HCT116 (cell line): ENCODE data around the gene CALHM3. TPM values are rescaled to one million over a fixed set of nuclear protein-coding genes. Genes with fewer than 3 reads are reported as not detected.
A peak's percentile ranks its signal among the peaks of the same experiment; 100 is the strongest.

Experiments
- ATAC-seq: fragments of 200-7000 bp; cut with Tn5 transposase; 2 replicates; pipeline ENCODE4 v1.9.1; 2020; ENCODE audit warnings: mild to moderate bottlenecking, moderate library complexity
- BruUV-seq: library from RNA; stranded (reverse); fragments of 400-500 nt; replicated peaks from 2 replicates; lab custom pipeline; 2021; lab: Mats Ljungman, UMichigan
- CTCF ChIA-PET: fragments of 300-600 bp; sonication (Branson Sonifier 250); formaldehyde crosslinking; loops from one replicate; lab custom pipeline; 2021; ENCODE audit warnings: antibody characterized with exemption; lab: Charles Lee
- POLR2A ChIA-PET: fragments of 300-600, 350-600 bp; sonication (Branson Sonifier 250); formaldehyde crosslinking; loops from one replicate; lab custom pipeline; 2021; ENCODE audit warnings: antibody characterized with exemption; lab: Charles Lee
- RAD21 ChIA-PET, 2 experiments: fragments of 300-600 bp; sonication (Branson Sonifier 250); formaldehyde crosslinking; loops; one replicate each; lab custom pipeline; 2023; ENCODE audit warnings: low total read pairs in 2 of 2; ENCODE audit not compliant: uncharacterized antibody in 2 of 2, unreplicated experiment in 2 of 2, low non-redundant PET in 1 of 2; lab: Charles Lee
- DNase-seq: peaks from one replicate; pipeline ENCODE4 v3.0.0-alpha.2; 2010; ENCODE audit warnings: low read depth, low spot score
- H2AFZ ChIP-seq: fragments of 200-600 bp; shearing (Covaris generic), sonication (generic); 2 replicates; pipeline ENCODE4 v1.6.1; 2017; ENCODE audit warnings: low read depth, mixed run types, mixed read lengths, antibody characterized with exemption, low read length; ENCODE audit not compliant: poor library complexity, severe bottlenecking
- H3K27ac ChIP-seq: 2 replicates; pipeline ENCODE4 v1.5.1; 2012; ENCODE audit warnings: low read depth, low read length
- H3K27me3 ChIP-seq: fragments of 200-600 bp; sonication (generic); 2 replicates; pipeline ENCODE4 v1.6.1; 2016; ENCODE audit warnings: mixed run types, low read length, mixed read lengths; ENCODE audit not compliant: insufficient read depth
- H3K36me3 ChIP-seq, 2 experiments: fragments of 200-500 bp in 1 of 2; fragments of 200-600 bp in 1 of 2; sonication (Bioruptor generic) in 1 of 2; sonication (generic) in 1 of 2; 2 replicates each; pipeline versions ENCODE4 v1.5.1 to v1.6.1; 2014 to 2016; ENCODE audit warnings: low read length in 2 of 2, inconsistent platforms in 1 of 2, mixed read lengths in 1 of 2, mixed run types in 1 of 2; ENCODE audit not compliant: insufficient read depth in 2 of 2, control insufficient read depth in 1 of 2
- H3K4me1 ChIP-seq, 2 experiments: fragments of 200-600 bp in 1 of 2; sonication (generic) in 1 of 2; 2 replicates each; pipeline versions ENCODE4 v1.5.1 to v1.6.1; 2012 to 2017; ENCODE audit warnings: low read length in 2 of 2, inconsistent platforms in 1 of 2, mild to moderate bottlenecking in 1 of 2, mixed read lengths in 1 of 2, mixed run types in 1 of 2, moderate library complexity in 1 of 2; ENCODE audit not compliant: insufficient read depth in 2 of 2, control insufficient read depth in 1 of 2
- H3K4me2 ChIP-seq: fragments of 200-600 bp; sonication (generic); 2 replicates; pipeline ENCODE4 v1.6.1; 2017; ENCODE audit warnings: mixed run types, low read length, mixed read lengths
- H3K4me3 ChIP-seq, 2 experiments: fragments of 200-600 bp in 1 of 2; sonication (generic) in 1 of 2; replicated peaks in 1 of 2; 2 replicates each; pipeline ENCODE4 v1.5.1; 2011 to 2016; ENCODE audit warnings: low read length in 2 of 2, control low read depth in 1 of 2, low read depth in 1 of 2, mild to moderate bottlenecking in 1 of 2, mixed read lengths in 1 of 2, mixed run types in 1 of 2
- H3K79me2 ChIP-seq: fragments of 200-600 bp; sonication (generic); 2 replicates; pipeline ENCODE4 v1.6.1; 2017; ENCODE audit warnings: mild to moderate bottlenecking, mixed run types, low read length, moderate library complexity, mixed read lengths; ENCODE audit not compliant: insufficient read depth
- H3K9ac ChIP-seq: fragments of 200-600 bp; sonication (generic); 2 replicates; pipeline ENCODE4 v1.6.1; 2016; ENCODE audit warnings: low read length, mixed read lengths
- H3K9me2 ChIP-seq: fragments of 200-600 bp; sonication (generic), shearing (Covaris generic); 2 replicates; pipeline ENCODE4 v1.6.1; 2017; ENCODE audit warnings: mixed run types, mild to moderate bottlenecking, moderate library complexity; ENCODE audit not compliant: insufficient read depth
- H3K9me3 ChIP-seq, 2 experiments: fragments of 200-500 bp in 1 of 2; fragments of 200-600 bp in 1 of 2; sonication (Bioruptor generic) in 1 of 2; sonication (generic) in 1 of 2; 2 replicates each; pipeline ENCODE4 v1.6.1; 2014 to 2017; ENCODE audit warnings: low read length in 2 of 2, mixed read lengths in 2 of 2, inconsistent platforms in 1 of 2, low read depth in 1 of 2, mild to moderate bottlenecking in 1 of 2, mixed run types in 1 of 2, moderate library complexity in 1 of 2; ENCODE audit not compliant: control insufficient read depth in 1 of 2, insufficient read depth in 1 of 2
- H4K20me1 ChIP-seq: fragments of 200-600 bp; sonication (generic), shearing (Covaris generic); 2 replicates; pipeline ENCODE4 v1.6.1; 2017; ENCODE audit warnings: mixed run types, mild to moderate bottlenecking, moderate library complexity; ENCODE audit not compliant: insufficient read depth
- CEBPB ChIP-seq: IDR thresholded peaks from 2 replicates; pipeline ENCODE4 v1.6.1; 2012; ENCODE audit warnings: low read depth
- EGR1 ChIP-seq: IDR thresholded peaks from 2 replicates; pipeline ENCODE4 v1.6.1; 2012; ENCODE audit warnings: low read depth
- ELF1 ChIP-seq: IDR thresholded peaks from 2 replicates; pipeline ENCODE4 v1.6.1; 2012; ENCODE audit warnings: low read depth, borderline replicate concordance
- EZH2 ChIP-seq: fragments of 200-600 bp; sonication (generic); IDR thresholded peaks from 2 replicates; pipeline ENCODE4 v1.6.1; 2017; ENCODE audit warnings: antibody characterized with exemption, mixed run types
- EZH2phosphoT487 ChIP-seq: fragments of 200-600 bp; IDR thresholded peaks from 2 replicates; pipeline ENCODE4 v1.6.1; 2018; ENCODE audit warnings: antibody characterized with exemption, borderline replicate concordance
- FOSL1 ChIP-seq: IDR thresholded peaks from 2 replicates; pipeline ENCODE4 v1.6.1; 2012; ENCODE audit warnings: low read depth
- JUND ChIP-seq: IDR thresholded peaks from 2 replicates; pipeline ENCODE4 v1.6.1; 2012
- POLR2AphosphoS5 ChIP-seq: IDR thresholded peaks from 2 replicates; pipeline ENCODE4 v1.6.1; 2011; ENCODE audit warnings: mild to moderate bottlenecking, low read depth, low read length, moderate library complexity
- RAD21 ChIP-seq: IDR thresholded peaks from 2 replicates; pipeline ENCODE4 v1.6.1; 2012; ENCODE audit warnings: low read depth, mild to moderate bottlenecking
- SIN3A ChIP-seq: IDR thresholded peaks from 2 replicates; pipeline ENCODE4 v1.6.1; 2012; ENCODE audit warnings: low read depth
- SP1 ChIP-seq: IDR thresholded peaks from 2 replicates; pipeline ENCODE4 v1.6.1; 2012; ENCODE audit warnings: low read depth
- SRF ChIP-seq: IDR thresholded peaks from 2 replicates; pipeline ENCODE4 v1.6.1; 2012; ENCODE audit warnings: low read depth
- TCF7L2 ChIP-seq: IDR thresholded peaks from 2 replicates; pipeline ENCODE4 v1.7.0; 2011; ENCODE audit warnings: borderline replicate concordance, inconsistent platforms; ENCODE audit not compliant: insufficient read depth, insufficient read length; ENCODE audit errors: extremely low read depth
- YY1 ChIP-seq: IDR thresholded peaks from 2 replicates; pipeline ENCODE4 v1.6.1; 2011; ENCODE audit warnings: low read length, low read depth, moderate library complexity, mild to moderate bottlenecking; ENCODE audit not compliant: insufficient replicate concordance; ENCODE audit errors: extremely low read depth
- ZFX ChIP-seq: fragments of 450-650 bp; IDR thresholded peaks from 2 replicates; pipeline ENCODE4 v1.6.1; 2017
- ZNF274 ChIP-seq: fragments of 200-500 bp; sonication (Bioruptor generic); IDR thresholded peaks from 2 replicates; pipeline ENCODE4 v1.6.1; 2014; ENCODE audit warnings: mild to moderate bottlenecking, low read depth, low read length, inconsistent platforms
- intact Hi-C: fragments of 100-400 bp; cut with micrococcal nuclease; formaldehyde crosslinking; loops from 2 replicates; pipeline ENCODE4 v1.10.0; 2022
- total RNA-seq: library from RNA; stranded (reverse); gene quantifications from one replicate; pipeline ENCODE4 v1.2.1, GENCODE V29; 2021; ENCODE audit not compliant: unreplicated experiment
- TF ChIP-seq, protein P1 (sequence below): IDR thresholded peaks from 2 replicates; pipeline ENCODE4 v1.6.1; 2012; ENCODE audit warnings: low read depth
- TF ChIP-seq, protein P2 (sequence below): IDR thresholded peaks from 2 replicates; pipeline ENCODE4 v1.6.1; 2012

The CALHM3 gene
- total RNA-seq, 1 experiment from 2014 or later = 0.49 TPM

DNA sequence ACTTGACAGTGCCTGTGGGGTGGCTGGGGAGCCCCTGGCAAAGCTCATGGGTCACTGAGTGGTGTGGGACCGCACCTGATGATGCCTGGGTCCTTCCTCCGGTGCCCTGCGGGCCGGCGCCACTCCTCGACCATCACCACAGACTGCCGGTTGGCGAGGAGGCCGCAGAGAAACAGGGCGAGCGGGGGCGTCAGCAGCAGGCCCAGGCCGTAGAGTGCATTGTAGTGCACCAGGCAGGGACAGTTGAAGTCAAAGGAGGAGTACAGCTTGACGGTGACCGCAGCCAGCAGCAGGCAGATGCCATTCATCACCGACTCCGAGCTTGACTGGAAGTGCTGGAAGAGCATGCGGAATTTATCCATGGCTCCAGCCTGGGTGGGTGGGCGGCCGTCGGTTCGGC is 369 bp downstream of the CALHM3 start:
- intact Hi-C loops = loop anchor here (5.0 kb wide), 1 partner anchor 386 kb away; no protein-coding TSS in a partner anchor
- Histone ChIP-seq H3K9me2 (no peaks in the 10 kb centered on the region), H3K79me2 (no peaks in the 10 kb centered on the region), H3K4me2 (peak overlapping the region; percentile 72), H3K36me3 (no peaks in the 10 kb centered on the region), H3K4me3 (no peak overlapping the region), H3K9me3 (no peaks in the 10 kb centered on the region), H3K9ac (peak overlapping the region; percentile 19), H3K27ac (no peak overlapping the region), H4K20me1 (no peaks in the 10 kb centered on the region), H2AFZ (no peak overlapping the region), H3K27me3 (no peaks in the 10 kb centered on the region), H3K4me1 (peaks cover 21 to 42% of the 10 kb centered on the region in 2 experiments)
- RAD21 ChIA-PET = no interaction called here
- DNase-seq (no peak), ATAC-seq (no peak)
- BruUV-seq = no TSS peak
- CTCF ChIA-PET = no interaction called here
- no peak for TF ChIP-seq JUND
- TF ChIP-seq YY1 = no peak
- TF ChIP-seq RAD21 = no peak
- TF ChIP-seq ZFX = no peak; the same call in 1 of the 2 replicates
- no peak for TF ChIP-seq SIN3A
- TF ChIP-seq EGR1 = no peak
- TF ChIP-seq EZH2 = no peak
- no peak for TF ChIP-seq ZNF274
- TF ChIP-seq SRF = no peak
- no peak for TF ChIP-seq POLR2AphosphoS5
- TF ChIP-seq, protein P1, sequence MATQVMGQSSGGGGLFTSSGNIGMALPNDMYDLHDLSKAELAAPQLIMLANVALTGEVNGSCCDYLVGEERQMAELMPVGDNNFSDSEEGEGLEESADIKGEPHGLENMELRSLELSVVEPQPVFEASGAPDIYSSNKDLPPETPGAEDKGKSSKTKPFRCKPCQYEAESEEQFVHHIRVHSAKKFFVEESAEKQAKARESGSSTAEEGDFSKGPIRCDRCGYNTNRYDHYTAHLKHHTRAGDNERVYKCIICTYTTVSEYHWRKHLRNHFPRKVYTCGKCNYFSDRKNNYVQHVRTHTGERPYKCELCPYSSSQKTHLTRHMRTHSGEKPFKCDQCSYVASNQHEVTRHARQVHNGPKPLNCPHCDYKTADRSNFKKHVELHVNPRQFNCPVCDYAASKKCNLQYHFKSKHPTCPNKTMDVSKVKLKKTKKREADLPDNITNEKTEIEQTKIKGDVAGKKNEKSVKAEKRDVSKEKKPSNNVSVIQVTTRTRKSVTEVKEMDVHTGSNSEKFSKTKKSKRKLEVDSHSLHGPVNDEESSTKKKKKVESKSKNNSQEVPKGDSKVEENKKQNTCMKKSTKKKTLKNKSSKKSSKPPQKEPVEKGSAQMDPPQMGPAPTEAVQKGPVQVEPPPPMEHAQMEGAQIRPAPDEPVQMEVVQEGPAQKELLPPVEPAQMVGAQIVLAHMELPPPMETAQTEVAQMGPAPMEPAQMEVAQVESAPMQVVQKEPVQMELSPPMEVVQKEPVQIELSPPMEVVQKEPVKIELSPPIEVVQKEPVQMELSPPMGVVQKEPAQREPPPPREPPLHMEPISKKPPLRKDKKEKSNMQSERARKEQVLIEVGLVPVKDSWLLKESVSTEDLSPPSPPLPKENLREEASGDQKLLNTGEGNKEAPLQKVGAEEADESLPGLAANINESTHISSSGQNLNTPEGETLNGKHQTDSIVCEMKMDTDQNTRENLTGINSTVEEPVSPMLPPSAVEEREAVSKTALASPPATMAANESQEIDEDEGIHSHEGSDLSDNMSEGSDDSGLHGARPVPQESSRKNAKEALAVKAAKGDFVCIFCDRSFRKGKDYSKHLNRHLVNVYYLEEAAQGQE = no peak
- TF ChIP-seq EZH2phosphoT487 = no peak
- TF ChIP-seq FOSL1 = no peak
- no peak for TF ChIP-seq CEBPB
- no peak for TF ChIP-seq TCF7L2
- TF ChIP-seq SP1 = no peak
- TF ChIP-seq ELF1 = no peak
- TF ChIP-seq, protein P2, sequence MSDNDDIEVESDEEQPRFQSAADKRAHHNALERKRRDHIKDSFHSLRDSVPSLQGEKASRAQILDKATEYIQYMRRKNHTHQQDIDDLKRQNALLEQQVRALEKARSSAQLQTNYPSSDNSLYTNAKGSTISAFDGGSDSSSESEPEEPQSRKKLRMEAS = no peak
- POLR2A ChIA-PET = no interaction called here
